HG02970 (cell line): ENCODE data around the gene CRTC2.

ENCODE experiments used
- ATAC-seq: cut with Tn5 transposase; IDR thresholded peaks from one replicate; pipeline ENCODE4 v1.9.1; 2021; ENCODE audit warnings: mild to moderate bottlenecking, moderate library complexity, moderate number of reproducible peaks; ENCODE audit not compliant: unreplicated experiment, low FRiP score

Gene CRTC2

DNA sequence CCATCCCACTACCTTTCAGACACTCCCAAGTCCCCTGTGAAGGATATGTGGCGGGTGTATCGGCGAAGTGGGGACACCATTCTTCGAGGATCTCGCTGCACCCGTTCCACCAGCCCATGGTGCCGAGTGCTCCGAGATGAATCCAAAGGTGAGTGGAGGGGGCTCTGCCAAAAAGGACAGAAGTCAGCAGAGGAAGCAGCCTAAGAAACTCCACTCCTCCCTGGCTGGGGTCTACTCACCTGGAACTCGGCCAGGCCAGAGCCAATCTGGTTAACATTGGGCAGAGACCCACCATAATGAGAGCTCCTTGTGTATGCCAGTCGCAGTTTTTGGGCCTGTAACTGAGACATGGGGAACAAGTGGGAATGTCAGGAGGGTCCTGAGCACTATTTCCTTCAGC lies 3.6 kb downstream of the CRTC2 start:
- no peak for ATAC-seq

- no peak for ATAC-seq
These were observed 4.5 kb downstream of the CRTC2 start for GRCh38 chr1:153953859-153954365.

DNA sequence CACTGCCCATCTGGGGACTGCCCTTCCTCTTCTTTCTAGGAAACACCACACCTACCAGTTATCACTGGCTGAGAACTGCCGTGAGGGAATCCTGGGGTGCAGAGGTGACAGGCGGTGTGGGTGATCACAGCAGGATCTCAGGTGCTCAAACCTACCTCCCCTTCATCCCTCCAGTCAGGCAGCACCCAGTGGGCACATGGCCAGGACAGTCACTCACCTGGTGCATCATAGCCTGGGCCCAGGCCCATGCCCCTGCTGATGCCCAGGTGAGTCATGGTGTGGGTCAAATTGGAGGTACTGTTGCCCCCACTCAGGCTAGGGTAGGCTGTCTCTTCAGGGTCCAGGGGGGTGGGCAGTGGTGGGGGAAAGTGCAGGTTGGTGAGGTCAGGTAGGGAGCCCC lies 6.6 kb downstream of the CRTC2 start:
- no peak for ATAC-seq

DNA sequence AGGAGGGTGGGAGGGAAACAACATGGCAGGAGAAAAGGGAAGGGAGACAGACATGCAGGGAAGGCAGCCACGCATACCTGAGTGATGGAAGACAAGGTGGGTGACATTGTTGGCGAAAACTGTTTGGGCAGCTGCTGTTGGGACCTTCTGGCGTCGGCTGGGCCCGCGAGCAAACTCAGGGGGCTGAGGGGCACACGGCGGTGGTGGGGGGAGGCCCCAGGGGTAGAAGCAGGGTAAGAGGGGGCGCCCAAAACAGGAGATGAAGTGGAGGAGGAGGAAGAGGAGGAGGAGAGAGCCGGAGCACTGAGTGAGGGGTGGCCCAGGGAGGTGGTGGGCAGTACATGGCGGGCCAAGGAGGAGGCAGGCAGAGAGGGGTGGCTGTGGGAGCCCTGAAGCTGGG lies 7.2 kb downstream of the CRTC2 start:
- ATAC-seq = no peak

DNA sequence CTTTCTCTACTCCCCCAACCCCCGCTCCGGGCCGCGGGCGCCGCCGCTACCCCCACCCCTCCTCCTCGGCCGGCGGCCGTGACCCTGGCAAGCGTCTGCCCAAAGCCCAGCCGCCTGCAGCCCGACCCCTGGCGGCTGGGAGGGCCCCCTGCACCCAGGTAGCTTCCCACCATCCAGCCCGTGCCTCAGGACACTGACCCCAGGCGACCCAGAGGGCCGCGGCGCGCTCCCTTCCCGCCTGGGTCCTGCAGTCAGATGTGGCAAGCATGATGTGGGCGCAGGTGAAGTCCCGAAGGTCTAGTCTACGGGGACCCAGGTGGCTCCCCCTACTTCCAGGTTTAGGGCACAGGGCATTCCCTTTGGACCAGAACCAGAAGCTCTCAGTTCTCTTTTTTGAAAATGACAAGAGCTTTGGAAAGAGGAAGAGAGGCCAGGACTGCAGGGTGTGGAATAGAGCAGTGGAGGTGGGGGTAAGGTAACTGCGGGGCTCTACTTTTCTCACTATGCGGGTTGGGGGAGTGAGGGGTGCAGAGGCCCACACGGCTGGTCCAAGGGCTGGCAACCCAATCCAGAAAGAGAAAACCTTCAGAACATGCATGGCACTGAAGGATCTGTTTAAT lies 11.7 kb downstream of the CRTC2 start, which contains the start of gene DENND4B:
Gene DENND4B (minus strand): TSS at position 97 of the 620 bp plus-strand sequence. CDS start 2,344 bp downstream, outside the sequence.
- peak; percentile 49 for ATAC-seq

GRCh38 chr1:153945795-153946621 lies 12.4 kb downstream of the CRTC2 start:
- ATAC-seq = peak; percentile 63

DNA sequence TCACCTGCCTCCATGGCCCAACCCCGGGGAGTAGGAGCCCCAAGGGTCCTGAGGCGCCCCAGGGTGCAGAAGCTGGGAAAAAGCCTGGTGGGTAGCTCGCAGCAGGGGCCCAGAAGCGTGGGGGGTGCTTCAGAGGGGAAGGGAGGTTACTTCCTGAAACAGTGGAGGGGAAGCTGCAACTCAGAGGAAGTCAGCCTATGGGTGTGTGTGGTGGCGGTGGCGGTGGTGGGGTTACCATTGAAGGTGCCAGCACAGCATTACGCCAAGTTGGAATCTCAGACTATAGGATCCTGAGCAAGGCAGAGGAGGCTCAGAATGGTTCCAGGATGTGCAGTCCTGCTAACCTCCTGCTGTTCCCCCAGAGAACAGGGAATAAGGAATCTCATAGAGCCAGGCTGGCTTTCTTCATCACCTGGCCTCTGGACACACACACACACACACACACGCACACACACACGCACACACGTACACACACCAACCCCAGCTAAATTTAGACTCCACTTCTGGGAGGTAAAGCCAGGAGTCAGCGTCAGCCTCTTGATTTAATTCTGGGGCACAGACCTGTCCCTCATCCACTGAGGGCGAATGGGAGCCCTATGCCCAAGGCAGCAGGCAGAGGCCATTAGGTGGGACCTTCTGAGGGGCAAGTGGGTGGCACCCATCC lies 13.1 kb downstream of the CRTC2 start:
- ATAC-seq = no peak

DNA sequence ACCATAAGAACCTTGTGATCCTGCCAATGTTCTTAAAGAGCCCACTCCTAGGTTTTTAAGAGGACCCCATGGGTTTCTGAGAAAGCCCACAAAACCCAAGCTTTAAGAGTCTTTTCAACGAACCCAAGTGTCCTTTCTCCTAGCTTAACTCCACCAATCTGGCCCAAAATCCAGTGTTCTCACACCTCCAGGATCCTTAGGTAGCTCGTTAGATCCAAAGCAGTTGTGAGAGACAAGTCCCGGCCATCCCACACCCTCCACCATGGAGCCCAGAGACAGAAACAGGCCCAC lies 13.6 kb downstream of the CRTC2 start:
- no peak for ATAC-seq

- no peak for ATAC-seq
These were observed 14.2 kb downstream of the CRTC2 start for GRCh38 chr1:153944005-153944826.

DNA sequence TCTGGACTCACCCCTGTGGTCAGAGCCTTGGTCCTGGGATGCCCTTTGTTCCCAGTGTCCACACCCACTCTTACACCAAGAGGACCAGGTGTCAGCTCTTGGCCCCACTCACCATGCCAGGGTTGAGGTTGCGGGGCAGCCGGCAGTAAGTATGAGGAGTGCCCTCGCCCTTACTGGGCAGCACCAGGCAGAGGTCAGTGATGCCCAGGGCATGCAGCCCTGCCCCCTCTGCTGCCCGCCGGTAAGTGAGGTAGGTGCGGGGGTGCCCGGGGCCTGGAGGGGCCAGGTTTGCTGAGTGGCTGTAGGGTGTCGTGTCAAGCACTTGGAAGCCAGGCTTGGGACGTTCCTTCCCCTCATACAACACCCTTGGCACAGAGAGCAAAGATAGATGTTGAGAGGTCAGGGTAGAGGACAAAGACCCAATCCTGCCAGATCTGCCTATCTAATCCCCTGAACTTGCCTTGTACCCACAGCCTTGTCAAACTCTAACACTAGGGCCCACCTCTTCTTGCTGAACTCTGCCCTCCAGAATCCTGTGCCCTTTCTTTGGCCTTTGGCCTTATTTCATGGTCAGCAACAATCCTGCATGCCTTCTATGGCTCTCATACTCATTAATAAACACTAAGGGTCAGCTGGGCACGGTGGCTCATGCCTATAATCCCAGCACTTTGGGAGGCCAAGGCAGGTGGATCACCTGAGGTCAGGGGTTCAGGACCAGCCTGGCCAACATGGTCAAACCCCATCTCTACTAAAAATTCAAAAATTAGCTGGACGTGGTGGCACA lies 15.5 kb downstream of the CRTC2 start:
- ATAC-seq = no peak

DNA sequence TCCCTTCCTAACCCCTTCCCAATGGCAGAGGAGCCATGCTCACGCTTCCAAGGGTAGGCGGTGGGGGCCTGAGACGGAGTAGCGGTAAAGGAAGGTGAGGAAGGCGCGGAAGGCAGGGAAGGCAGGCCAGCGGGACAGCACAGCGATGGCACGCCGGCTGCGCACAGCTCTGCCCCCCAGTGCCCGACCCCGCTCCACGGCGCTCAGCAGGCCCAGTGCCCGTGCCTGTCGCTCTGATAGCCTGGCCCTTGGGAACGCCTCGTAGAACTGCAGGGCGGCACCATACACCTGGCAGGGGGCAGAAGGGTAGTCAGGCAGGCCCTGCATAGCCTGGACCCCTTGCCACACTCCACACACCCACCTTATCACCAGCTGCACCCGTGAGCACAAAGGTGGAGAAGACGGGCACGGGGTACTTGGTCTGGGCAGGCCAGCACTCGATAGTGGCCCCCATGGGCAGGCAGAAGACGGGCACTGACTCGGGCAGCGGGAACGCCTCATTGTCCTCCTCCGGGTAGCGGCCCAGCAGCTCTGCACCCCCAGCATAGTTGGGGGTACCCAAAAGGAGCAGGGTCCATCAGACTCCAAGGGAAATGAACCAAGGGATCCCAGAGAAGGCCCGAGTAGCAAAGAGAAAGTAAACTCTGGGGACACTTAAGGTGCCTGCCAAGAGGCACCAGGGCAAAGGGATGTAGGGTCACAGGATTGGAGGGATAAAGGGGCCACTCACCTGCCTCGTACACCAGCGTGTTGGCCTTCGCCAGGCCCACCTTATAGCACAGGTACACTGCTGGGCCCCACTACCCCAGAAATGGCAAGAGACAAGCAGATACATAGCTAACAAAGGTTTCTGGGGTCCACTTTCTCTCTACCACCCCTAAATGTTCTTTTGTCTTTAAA lies 16.3 kb downstream of the CRTC2 start:
- no peak for ATAC-seq

DNA sequence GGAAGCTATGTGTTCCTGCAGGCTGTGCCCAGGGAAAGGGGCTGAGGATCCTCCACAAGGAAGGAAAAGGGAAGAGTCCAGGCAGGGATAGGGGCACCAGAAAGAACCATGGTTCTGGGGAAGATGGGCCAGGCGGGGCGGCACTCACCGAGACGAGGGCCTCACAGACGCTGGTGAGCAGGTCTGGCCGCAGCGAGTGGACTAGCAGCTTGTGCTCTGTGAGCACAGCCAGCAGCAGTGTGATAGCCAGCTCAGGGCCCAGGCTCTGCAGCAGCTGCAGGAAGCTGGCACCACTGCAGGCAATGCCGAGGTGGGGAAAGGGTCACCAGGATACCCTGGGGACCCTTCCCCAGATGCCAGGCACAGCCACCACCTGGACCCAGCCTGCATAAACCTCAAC lies 17.7 kb downstream of the CRTC2 start:
- no peak for ATAC-seq

GRCh38 chr1:153939476-153939875 lies 18.9 kb downstream of the CRTC2 start:
- no peak for ATAC-seq

DNA sequence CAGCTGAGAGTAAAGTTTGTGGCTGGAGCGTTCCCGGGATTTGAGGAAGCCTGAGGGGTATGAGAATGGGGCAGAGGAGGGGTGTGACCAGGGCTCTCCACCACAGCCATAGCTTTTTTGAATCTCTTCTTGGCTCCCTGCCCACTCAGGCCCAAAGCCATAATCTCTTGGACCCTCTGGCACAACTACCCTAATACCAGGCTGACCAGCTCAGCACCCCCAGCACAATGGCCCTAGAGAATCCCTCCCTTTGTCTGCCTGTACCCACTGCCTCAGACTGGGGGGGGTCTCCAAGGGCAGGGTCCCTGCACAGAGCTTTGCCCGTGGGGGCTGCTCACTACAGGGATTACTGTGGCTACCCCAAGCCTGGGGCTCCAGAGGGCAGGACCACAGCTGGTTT lies 19.4 kb downstream of the CRTC2 start:
- no peak for ATAC-seq

GRCh38 chr1:153937331-153937730 lies 21.1 kb downstream of the CRTC2 start:
- no peak for ATAC-seq

- ATAC-seq = no peak
These were observed 22.2 kb downstream of the CRTC2 start for GRCh38 chr1:153936011-153936802.

DNA sequence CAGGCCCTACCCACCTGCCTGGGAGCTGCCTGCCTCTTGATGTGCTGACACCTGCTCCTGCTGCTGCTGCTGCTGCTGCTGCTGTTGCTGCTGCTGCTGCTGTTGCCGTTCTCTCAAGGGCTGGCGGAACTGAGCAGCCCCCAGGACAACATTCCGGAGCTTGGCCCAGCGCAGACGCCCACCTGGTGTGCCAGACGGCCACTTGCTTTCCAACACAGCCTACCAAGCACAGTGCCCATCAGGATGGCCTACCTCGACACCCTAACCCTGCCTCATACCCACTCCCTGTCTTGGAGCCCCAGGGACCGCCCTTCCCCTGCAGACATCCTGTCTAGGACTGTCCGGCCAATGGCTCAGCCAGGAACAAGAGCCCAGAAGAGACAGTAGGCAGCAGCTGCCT lies 23.7 kb downstream of the CRTC2 start:
- no peak for ATAC-seq

- ATAC-seq = no peak
These were observed 24.5 kb downstream of the CRTC2 start for GRCh38 chr1:153933955-153934354.
